Stimulated activated CD8-positive, alpha-beta memory T cell treated with anti-CD3 and anti-CD28 coated beads, Interleukin-15, amount 100 ng/mL, for 24 hours (primary cell): ENCODE measurements around the gene XRN1.
"Not testable (repeated sequence)": the region's sequence is repeated elsewhere in the genome, so short reads cannot be mapped to it uniquely, and the experiment has no call there.

Experiments used
- DNase-seq: peaks from one replicate; pipeline ENCODE4 v3.0.0-alpha.2; 2020; ENCODE audit warnings: low read depth

XRN1 gene, protein sequence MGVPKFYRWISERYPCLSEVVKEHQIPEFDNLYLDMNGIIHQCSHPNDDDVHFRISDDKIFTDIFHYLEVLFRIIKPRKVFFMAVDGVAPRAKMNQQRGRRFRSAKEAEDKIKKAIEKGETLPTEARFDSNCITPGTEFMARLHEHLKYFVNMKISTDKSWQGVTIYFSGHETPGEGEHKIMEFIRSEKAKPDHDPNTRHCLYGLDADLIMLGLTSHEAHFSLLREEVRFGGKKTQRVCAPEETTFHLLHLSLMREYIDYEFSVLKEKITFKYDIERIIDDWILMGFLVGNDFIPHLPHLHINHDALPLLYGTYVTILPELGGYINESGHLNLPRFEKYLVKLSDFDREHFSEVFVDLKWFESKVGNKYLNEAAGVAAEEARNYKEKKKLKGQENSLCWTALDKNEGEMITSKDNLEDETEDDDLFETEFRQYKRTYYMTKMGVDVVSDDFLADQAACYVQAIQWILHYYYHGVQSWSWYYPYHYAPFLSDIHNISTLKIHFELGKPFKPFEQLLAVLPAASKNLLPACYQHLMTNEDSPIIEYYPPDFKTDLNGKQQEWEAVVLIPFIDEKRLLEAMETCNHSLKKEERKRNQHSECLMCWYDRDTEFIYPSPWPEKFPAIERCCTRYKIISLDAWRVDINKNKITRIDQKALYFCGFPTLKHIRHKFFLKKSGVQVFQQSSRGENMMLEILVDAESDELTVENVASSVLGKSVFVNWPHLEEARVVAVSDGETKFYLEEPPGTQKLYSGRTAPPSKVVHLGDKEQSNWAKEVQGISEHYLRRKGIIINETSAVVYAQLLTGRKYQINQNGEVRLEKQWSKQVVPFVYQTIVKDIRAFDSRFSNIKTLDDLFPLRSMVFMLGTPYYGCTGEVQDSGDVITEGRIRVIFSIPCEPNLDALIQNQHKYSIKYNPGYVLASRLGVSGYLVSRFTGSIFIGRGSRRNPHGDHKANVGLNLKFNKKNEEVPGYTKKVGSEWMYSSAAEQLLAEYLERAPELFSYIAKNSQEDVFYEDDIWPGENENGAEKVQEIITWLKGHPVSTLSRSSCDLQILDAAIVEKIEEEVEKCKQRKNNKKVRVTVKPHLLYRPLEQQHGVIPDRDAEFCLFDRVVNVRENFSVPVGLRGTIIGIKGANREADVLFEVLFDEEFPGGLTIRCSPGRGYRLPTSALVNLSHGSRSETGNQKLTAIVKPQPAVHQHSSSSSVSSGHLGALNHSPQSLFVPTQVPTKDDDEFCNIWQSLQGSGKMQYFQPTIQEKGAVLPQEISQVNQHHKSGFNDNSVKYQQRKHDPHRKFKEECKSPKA (N-terminal part only)

DNA sequence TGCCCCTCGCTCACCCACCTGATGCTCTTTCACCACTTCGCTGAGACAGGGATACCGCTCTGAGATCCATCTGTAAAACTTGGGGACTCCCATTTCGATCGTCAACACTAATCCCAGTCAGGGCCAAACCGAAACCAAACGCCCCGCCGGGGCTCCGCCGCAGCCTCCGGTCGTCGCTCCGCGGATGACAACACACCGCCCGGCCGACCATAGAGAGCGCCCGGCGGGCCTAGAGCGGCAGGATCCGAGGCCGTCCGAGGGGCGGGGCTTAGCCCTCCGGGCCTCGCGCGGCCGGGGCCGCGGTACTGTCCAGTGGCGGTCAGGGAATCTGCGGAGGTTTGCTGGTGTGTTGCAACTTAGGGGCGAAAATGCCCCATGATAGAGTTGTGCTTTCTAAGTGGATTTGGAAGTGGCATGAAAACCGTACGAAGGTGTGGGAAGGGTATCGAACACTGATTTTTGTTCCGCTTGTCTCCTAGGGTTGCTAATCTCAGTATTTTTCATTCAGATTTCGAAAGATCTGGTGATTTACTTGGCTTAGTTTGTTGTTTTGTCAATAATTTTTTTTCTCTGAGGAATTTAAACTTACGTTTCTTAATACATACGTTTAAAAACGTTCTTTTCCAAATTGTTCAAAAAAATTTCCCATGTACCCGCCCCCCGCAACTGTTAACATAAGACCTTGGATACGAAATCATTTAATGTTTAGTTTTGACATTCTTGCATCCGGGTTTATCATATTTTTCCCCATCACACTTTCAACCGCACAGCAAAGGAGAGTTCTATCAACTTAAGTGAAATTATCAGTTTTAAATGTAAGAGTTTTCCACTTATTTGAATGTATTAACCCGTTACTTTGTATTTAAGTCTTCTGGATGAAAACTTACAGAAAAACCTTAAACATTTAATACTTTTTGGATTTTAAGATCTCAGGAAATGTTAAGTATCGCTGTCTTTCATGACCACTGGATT, at the start of gene XRN1:
TSS of gene XRN1 (minus strand) at position 186 of the 972 bp plus-strand sequence. CDS start at position 93, 93 bp downstream.
- DNase-seq, result peak; percentile 89

DNA sequence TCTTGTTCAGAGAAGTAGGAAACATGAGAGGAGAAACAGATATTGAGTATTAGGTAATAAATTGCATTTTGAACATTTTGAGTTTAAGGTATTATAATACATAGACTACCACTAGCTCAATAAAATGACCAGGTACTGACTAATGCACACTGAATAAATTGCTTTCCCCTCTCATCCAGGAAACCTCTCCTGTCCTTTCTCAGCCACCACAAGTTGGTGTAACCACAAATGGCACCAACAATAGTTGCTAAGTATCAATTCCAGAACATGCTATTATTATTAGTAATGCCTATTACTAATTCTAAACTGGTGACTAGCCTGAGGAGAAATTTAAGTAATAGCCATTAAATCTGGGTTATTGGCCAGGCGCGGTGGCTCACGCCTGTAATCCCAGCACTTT, 47.3 kb upstream of the XRN1 start:
- no peak for DNase-seq

DNA sequence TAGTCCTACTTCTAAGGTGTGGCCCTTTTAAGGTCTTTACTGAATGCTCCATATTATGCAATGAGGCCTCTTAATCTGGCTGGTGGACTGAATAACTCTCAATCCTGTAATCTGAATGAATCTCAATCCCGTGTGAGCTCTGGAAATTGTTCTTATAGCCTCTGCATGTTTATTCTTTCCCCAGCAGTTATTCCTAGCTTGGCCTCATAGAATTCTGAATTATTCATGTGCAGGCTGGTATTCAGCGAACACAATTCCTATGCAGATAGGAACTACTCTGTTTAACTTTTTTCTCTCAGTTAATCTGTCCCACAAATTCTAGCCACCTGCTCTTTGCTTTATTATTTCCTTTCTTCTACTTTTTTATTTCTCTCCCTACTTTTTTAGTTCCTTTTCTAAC, 44.3 kb upstream of the XRN1 start:
- DNase-seq, result no peak

DNA sequence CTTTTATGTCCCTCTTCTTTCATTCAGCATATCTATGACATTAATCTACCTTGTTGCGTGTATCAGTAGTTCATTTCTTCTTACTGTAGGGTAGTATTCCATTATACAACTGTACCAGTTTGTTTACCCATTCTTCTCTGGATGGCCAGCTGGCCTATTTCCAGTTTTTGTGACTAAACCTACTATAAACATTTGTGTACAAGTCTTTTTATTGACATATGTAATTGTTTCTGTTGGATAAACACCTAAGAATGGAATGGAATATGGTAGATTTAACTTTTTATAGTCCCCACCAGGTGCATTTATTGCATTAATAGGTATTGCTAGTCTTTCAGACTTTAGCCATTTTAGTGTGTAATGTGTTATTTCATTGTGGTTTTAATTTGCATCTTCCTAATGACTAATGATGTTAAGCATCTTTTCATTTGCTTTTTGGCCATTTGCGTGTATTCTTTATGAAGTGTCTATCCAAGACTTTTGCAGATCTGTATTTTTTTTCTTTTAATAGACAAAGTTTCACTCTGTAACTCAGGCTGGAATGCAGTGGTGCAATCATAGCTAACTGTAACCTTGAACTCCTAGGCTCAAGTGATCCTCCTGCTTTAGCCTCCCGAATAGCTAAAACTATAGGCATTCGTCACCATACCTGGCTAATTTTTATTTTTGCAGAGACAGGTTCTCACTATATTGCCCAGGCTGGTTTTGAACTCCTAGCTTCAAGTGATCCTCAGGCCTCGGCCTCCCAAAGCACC, 41.9 kb upstream of the XRN1 start:
- DNase-seq, result no peak

DNA sequence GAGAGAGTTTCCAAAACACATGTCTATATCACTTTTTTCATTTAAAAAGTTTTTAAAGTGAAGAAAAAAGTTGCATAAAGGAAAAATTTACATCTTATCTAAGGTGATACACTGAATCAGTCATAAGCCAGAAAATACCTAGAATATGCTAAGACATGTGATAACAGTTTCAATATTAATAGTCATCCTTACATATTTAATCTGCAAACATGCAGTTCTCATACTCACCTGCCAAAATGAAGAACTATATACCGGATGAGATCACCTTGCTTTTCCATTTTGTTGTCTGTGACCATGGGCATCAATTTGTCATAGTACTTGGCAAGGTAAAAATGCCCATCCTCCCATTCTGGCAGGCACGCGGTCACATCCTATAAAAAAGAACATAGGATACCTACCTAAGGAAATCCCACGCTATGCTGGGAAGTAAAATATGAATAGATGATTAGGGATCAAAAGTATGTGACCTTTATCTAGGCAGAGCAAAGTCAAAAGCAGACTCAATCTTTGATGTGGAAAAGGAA, 37.1 kb upstream of the XRN1 start:
- DNase-seq, result no peak

DNA sequence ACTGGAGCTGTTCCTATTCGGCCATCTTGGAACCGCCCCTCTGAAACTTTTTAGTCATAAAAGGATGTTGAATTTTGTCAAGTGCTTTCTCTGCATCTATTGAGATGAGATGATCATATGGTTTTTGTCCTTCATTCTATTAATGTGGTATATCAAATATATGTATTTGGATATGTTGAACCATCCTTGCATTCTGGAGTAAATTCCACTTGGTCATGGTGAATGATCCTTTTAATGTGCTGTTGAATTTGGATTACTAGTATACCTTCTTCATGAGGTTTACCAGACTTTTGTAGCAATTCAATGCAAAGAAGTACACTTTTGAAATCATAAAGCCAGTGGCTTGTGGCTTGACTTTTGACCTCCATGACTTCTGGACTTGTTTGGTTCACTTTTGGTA, 33.4 kb upstream of the XRN1 start:
- no peak for DNase-seq

DNA sequence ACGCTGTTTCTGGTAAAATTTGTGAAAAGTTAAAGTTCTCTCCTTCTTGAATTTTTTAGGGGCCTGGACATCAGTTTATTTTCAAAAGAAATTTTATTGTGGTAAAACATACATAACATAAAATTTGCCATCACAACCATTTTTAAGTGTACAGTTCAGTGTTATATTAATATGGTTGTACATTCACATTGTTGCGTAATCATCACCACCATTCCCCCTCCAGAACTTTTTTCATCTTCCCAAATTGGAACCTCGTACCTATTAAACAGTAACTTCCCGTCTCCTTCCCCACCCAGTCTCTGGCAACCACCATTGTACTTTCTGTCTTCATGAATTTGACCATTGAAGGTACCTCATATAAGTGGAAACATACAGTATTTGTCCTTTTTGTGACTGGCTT, 23.0 kb upstream of the XRN1 start:
- DNase-seq, result no peak

DNA sequence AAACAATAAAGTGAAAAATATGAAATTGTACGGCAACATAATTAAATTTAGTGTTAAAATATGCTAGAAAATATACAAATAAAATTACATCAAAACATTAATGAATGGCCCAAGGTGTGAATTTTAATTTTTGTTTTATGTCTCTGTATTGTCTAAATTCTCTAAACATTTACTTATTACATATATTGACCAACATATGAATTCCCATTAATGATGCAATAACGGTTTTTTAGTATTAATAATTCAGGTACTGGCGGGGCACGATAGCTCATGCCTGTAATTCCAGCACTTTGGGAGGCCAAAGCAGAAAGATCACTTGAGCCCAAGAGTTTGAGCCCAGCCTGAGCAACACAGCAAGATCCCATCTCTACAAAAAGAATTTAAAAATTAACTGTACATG, 20.6 kb upstream of the XRN1 start:
- no peak for DNase-seq

DNA sequence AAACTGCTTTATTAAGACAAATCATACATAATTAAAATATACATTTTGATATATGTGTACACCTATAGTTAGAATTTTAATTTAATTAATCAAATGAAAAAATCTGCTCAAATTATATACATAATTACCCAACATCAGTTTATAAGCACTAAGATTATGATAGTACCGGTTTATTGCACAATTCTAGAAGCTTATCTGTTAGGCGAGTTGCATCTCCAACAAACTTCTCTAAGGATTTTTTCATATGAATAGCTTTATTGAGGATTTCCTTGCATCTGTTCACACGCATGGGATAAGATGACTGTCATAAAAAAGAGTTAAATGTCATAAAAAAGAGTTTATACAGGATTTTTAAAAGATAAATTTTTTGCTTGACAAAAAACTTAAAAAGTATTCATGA, 19.9 kb upstream of the XRN1 start:
- DNase-seq, result no peak

DNA sequence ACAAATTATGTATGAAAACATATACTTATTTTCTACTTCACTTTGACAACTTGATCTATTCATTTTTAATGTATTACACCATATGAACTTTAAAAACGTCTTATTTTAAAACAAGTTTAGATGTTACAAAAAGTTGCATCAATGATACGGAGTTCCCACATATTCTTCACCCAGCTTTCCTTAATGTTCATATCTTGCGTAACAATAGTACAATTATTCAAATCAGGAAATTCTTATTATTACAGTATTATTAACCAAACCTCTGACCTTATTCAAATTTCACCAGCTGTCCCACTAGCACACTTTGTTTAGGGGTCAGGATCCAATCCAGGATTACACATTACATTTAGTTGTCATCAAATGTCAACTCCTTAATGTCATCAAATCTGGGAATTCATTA, 12.9 kb upstream of the XRN1 start:
- no peak for DNase-seq

DNA sequence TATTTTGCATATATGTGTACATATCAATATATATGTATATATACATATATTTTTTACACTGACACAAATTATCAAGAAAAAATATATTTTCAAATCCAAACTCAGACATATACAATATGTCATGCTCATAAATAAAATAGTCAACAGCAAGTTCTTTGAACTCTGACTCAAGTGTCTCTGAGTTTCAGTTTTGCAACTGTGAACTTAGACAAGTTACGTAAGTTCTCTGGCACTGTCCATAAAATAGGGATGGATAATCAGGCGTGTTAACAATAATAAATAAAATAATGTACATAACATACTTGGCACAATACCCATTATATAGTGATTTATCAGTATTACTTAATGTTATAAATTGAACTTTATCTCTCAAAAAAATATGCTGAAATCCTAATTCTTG, 12.1 kb upstream of the XRN1 start:
- DNase-seq, result no peak

DNA sequence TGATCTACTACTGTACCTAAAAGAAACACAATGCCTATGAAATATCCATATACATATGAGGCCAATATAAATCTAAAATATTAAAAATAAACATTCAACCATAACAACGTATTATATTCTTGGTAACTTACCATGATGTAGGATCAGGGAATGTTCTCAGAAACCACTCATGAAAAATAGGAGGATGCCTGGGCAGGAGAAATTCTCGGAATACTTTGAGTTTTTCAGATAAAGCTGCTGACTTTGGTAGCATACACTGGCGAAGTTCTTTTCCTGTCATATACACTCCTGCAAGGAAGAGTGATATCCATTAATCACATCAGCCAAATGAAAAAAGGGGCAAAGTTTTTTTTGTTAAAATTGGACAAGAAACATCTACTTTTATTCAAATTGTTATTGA, 11.3 kb upstream of the XRN1 start:
- no peak for DNase-seq

DNA sequence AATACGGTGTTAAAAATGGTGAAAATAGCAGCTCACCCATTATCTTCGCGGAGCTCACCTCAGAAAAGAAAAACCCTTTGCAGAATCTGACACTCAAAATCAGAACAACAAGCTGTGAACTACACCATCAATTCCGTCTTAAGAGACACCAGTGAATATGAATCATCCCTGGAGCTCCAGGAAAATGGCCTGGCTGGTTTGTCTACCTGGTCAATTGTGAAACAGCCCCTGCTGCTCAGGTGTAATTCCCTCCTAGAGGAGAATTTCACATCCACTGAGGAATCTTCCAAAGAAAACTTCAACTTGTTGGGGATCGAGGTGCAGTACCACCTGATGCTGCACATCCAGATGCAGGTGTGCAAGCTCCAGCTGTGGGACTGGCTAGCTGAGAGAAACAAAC, 3.0 kb upstream of the XRN1 start:
- DNase-seq, result no peak

DNA sequence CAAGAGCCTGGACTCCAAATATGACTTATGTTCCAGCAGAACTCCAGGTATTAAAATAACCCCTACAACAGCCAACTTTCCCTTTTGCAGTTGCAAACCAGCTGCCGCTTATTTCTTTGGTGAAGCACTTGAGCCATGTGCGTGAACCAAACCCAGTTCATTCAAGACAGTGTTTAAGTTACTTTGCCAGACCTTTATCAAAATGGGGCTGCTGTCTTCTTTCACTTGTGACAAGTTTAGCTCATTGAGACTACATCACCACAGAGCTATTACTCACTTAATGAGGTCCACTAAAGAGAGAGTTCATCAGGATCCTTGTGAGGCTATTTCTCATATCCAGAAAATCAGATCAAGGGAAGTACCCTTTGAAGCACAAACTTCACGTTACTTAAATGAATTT, 2.4 kb upstream of the XRN1 start:
- DNase-seq, result no peak

DNA sequence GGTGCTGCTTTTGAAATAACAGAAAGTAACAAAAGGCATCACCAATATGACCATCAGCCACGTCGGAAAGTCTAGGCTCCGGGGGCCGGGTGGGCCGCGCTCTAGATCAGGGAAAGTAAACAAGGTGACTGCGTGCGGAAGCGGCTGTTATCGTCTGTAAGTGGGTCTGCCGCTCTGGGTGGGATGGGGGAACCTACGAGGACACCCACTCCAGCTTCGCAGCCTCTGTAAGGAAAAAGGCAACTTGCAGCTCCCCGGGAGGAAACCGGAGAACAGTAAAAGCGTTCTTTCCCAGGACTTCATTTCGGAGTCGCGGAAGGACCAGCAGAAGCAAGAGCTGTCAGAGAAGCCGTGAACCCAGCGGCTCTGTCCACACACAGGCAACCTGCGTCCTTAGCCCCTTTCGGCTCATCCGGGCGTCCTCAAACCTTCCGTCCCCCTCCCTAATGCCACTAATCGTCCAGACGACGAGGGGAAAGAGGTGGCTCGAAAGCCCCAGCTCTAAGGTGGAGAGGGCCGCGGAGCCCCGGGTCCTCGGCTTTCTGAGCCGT, 461 bp downstream of the XRN1 start:
- peak; percentile 16 for DNase-seq

DNA sequence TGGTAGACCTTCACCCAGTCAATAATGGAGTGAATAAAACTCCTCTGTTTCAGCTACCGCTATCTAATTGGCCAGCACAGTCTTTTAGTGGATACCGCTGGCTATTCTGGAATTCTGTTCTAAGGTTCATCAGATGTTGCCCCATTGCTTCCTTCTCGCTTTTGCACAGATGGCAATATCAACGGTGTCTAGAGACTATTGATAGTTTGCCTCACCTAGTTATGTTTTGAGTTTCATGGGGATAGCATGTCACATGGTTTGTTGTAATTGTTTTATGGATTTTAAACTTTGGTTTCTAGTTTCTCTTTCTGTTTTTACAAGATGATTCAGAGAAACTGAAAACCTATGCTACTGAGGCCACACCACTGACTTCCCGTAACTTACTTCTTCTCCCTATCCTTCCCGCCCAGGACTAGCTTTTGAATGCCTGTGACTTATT, 2.0 kb downstream of the XRN1 start:
- no peak for DNase-seq

DNA sequence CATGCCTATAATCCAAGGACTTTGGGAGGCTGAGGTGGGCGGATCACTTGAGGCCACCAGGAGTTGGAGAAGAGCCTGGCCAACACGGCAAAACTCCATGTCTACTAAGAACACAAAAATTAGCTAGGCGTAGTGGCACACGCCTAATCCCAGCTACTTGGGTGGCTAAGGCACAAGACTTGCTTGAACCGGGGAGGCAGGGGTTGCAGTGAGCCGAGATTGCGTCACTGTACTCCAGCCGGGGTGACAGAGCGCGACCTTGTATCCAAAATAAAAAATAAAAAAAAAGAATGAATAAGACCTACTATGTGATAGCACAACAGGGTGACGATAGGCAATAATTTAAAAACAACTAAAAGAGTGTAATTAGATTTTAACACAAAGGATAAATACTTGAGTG, 3.5 kb downstream of the XRN1 start:
- no peak for DNase-seq

DNA sequence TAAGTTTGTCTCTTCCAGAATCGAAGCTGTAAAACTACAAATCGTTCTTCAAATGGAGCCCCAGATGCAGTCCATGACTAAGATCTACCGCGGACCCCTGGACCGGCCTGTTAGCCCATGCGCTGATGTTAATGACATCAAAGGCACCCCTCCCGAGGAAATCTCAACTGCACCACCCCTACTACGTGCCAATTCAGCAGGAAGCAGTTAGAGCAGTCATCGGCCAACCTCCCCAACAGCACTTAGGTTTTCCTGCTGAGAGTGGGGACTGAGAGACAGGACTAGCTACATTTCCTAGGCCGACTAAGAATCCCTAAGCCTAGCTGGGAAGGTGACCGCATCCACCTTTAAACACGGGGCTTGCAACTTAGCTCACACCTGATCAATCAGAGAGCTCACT, 4.8 kb downstream of the XRN1 start:
- not testable (repeated sequence) for DNase-seq

DNA sequence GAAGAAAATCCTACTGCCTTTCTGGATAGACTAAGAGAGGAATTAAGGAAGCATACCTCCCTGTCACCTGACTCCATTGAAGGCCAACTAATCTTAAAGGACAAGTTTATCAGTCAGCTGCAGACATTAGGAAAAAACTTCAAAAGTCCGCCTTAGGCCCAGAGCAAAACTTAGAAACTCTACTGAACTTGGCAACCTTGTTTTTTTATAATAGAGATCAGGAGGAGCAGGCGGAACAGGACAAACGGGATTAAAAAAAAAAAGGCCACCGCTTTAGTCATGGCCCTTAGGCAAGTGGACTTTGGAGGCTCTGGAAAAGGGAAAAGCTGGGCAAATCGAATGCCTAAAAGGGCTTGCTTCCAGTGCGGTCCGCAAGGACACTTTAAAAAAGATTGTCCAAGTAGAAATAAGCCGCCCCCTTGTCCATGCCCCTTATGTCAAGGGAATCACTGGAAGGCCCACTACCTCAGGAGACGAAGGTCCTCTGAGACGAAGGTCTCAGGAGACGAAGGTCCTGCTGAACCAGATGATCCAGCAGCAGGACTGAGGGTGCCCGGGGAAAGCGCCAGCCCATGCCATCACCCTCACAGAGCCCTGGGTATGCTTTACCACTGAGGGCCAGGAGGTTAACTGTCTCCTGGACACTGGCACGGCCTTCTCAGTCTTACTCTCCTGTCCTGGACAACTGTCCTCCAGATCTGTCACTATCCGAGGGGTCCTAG, 8.2 kb downstream of the XRN1 start:
- DNase-seq, result not testable (repeated sequence)
